ENCODE results near the gene KIAA0753. TPM values are rescaled to one million over a fixed set of nuclear protein-coding genes. Genes with fewer than 3 reads are reported as not detected.

Gene KIAA0753
- total RNA-seq, 1 donor, result 10.8 TPM

DNA sequence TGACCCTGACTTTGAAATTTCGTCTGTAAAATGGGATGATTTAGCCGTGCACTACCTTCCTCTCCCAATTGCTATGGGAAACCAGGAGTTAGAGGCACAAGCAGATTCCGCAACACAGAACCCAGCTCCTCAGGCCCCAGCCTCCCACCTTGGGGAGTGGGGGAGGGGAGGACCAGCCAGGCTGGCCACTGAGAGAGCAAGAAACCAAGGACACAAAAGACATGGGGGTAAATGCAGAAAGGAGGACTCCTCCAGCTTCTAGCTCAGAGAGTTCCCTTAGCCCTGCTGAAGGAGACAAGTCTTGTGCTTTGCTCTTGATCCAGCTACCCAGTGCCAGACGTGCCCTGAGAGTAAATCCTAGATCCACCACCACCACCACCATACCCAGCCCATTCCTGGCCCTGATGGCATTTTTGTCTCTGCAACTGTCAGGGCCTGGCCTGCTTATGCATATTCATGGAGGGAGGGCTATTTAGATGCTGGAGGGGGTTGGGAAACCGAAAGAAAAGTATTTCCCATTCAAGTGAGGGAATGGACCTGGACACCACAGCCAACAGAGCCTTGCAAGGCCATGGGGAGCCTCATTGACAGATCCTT is 110.1 kb downstream of the KIAA0753 start:
- no peak for DNase-seq (ENCODE audit: low read depth in 2 of 3, low spot score in 2 of 3)

DNA sequence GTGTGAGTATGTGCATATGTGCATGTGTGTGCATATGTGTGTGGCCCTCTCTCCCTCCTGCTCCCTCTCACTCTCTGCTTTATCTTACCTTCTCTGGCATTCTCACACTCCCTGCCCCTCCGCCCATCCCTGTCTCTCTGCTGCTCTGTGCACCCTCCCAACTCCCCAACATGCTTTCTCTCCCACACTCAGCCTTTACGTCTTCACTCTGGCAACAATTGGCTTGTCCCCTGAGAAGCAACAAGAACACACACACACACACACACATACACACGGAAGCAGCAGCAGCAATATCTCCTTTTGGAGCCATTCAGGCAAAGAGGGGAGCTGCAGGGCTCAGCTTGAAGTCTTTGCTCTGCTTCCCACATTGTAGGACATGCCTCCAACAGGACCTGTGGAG is 112.0 kb downstream of the KIAA0753 start:
- DNase-seq (ENCODE audit: low read depth in 2 of 3, low spot score in 2 of 3), result no peak

Small RNA genes lying within 50 kb of the gene (small RNA-seq; reads per million reads assigned to genes)
- not detected for gene MIR4520-1
- not detected for gene RNA5SP435

Other genes with a start within 250 kb of the KIAA0753 start
- not detected for gene AIPL1, start 205.6 kb downstream of the KIAA0753 start, total RNA-seq
- 0.54 TPM for gene PIMREG, start 196.3 kb downstream of the KIAA0753 start, total RNA-seq
- gene PITPNM3, start 84.2 kb downstream of the KIAA0753 start, total RNA-seq, result 0.54 TPM
- gene TXNDC17, start 349 bp upstream of the KIAA0753 start, total RNA-seq, result 60.3 TPM
- gene MED31, start 10.9 kb upstream of the KIAA0753 start, total RNA-seq, result 4.6 TPM
- gene C17orf100, start 11.1 kb upstream of the KIAA0753 start, total RNA-seq, result 1.6 TPM
- under 0.01 TPM for gene SLC13A5, start 72.7 kb upstream of the KIAA0753 start, total RNA-seq
- 72.7 TPM for gene XAF1, start 115.3 kb upstream of the KIAA0753 start, total RNA-seq
- 0.81 TPM for gene FBXO39, start 135.5 kb upstream of the KIAA0753 start, total RNA-seq
- 0.27 TPM for gene TEKT1, start 191.0 kb upstream of the KIAA0753 start, total RNA-seq

All from hematopoietic multipotent progenitor cell (in vitro differentiated cells).